CD4-positive, alpha-beta T cell treated with Interleukin-10 for 1 hour (primary cell): ENCODE results near the gene MAP1A.
A peak's percentile ranks its signal among the peaks of the same experiment; 100 is the strongest.

Experiments
- DNase-seq: peaks from one replicate; pipeline ENCODE4 v3.0.0-alpha.2; 2020

Gene MAP1A

GRCh38 chr15:43511012-43511885 is 6.2 kb upstream of the MAP1A start:
- peak; percentile 30 for DNase-seq

DNA sequence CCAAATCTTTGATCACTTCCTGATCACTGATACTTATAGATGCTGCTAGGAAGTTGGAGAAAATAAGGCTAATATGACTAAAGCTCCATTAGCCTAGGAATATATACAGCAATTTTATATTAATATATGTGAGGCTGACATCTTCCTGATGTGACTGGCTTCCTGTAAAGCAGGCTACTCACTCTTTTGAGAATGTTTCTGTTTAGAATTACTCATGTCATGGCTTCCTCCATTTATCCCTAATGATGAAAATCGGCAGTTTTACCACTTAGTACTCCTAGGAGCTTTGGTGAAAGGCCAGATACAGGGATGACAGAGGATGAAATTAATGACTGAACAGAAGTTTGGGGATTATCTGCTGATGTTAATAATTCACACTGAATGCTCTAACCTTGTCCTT is 3.9 kb upstream of the MAP1A start:
- no peak for DNase-seq

- peak; percentile 57 for DNase-seq
These were observed 3.0 kb upstream of the MAP1A start for GRCh38 chr15:43514241-43515057.

- DNase-seq, result no peak
These were observed 1.7 kb upstream of the MAP1A start for GRCh38 chr15:43515741-43516140.

DNA sequence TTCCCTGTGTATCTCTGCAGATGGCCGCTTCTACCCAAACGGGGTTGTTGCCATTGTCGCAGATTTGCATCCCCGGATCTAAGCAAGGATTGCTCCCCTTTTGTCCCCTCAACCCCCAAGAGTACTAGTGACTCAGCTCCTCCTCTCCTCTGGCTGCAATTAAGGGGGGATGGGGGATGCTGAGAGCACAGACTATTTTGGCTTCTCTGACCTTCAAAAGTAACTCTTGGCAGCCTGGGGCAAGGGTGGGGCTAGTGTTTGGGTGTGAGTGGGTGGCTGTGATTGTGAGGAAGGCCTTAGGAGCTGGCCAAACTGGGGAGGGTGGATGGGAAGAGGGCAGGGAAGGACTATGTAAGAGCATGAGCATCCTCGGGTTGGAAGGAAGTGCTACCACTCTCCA is 1.2 kb upstream of the MAP1A start:
- DNase-seq, result no peak

- no peak for DNase-seq
These were observed 531 bp upstream of the MAP1A start for GRCh38 chr15:43516801-43517353.

DNA sequence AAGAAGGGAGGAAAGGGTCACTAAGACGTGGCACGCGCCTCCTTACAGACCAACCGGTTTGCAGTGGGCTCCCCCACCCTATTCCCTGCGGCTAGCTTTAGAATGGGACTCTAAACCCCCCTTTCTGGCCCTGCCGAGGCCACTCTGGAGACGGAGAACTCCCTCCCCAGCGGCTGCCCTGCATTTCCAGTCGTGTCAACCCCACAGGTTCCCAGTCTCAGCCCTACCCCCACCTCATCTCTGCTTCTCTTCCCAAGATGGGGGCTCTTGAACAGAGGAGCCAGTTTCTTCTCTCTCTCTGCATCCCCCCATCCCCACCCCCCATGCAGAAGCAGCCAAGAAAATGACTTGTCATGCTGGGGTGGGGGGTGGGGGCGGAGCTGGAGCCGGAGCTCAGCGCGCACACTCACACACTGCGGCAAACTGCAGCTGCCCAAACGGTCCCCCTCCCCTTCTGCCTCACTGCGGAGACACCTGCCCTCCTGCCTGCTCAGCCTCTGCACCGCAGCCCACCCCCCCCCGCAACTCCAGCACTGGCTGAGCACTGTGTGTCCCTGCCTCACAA is 871 bp downstream of the MAP1A start:
- peak; percentile 4 for DNase-seq

DNA sequence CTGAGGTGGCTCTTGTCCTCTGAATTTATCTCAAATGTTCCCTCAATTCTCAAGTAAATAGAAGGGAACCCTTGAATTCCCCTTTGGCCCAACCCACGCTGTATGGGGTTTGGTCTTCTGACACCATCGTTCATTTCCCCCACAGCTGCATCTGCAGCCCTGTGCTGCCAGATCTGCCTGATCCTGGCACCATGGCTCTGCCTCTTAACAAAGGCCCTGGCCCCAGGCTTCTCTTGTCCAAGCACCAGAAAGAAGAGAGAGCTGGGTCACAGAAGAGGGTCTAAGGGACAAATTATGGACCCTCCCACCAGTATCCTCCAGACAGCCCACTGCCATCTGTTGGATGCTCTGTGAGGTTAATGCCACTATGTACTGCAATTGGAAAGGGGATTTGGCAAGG is 1.8 kb downstream of the MAP1A start:
- DNase-seq, result no peak

- no peak for DNase-seq
These were observed 2.7 kb downstream of the MAP1A start for GRCh38 chr15:43520138-43520537.

- DNase-seq, result no peak
These were observed 4.0 kb downstream of the MAP1A start for GRCh38 chr15:43521419-43521818.

DNA sequence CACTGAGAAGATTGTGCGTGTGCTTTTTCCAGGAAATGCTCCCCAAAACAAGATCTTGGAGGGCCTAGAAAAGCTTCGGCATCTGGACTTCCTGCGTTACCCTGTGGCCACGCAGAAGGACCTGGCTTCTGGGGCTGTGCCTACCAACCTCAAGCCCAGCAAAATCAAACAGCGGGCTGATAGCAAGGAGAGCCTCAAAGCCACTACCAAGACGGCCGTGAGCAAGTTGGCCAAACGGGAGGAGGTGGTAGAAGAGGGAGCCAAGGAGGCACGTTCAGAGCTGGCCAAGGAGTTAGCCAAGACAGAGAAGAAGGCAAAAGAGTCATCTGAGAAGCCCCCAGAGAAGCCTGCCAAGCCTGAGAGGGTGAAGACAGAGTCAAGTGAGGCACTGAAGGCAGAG is 4.8 kb downstream of the MAP1A start:
- DNase-seq, result no peak

- DNase-seq, result no peak
These were observed 6.2 kb downstream of the MAP1A start for GRCh38 chr15:43523646-43524045.

- no peak for DNase-seq
These were observed 6.9 kb downstream of the MAP1A start for GRCh38 chr15:43524254-43524845.

DNA sequence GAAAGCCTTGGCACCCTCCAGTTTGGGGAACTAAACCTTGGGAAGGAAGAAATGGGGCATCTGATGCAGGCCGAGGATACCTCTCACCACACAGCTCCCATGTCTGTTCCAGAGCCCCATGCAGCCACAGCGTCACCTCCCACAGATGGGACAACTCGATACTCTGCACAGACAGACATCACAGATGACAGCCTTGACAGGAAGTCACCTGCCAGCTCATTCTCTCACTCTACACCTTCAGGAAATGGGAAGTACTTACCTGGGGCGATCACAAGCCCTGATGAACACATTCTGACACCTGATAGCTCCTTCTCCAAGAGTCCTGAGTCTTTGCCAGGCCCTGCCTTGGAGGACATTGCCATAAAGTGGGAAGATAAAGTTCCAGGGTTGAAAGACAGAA is 7.7 kb downstream of the MAP1A start:
- no peak for DNase-seq

GRCh38 chr15:43526261-43526930 is 9.0 kb downstream of the MAP1A start:
- DNase-seq, result no peak

- no peak for DNase-seq
These were observed 9.8 kb downstream of the MAP1A start for GRCh38 chr15:43527016-43527801.

- DNase-seq, result no peak
These were observed 10.6 kb downstream of the MAP1A start for GRCh38 chr15:43527802-43528541.

DNA sequence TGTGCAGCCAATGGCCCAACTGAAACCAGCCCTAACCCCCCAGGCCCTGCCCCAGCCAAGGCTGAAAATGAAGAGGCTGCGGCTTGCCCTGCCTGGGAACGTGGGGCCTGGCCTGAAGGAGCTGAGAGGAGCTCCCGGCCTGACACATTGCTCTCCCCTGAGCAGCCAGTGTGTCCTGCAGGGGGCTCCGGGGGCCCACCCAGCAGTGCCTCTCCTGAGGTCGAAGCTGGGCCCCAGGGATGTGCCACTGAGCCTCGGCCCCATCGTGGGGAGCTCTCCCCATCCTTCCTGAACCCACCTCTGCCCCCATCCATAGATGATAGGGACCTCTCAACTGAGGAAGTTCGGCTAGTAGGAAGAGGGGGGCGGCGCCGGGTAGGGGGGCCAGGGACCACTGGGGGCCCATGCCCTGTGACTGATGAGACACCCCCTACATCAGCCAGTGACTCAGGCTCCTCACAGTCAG is 11.2 kb downstream of the MAP1A start:
- no peak for DNase-seq

DNA sequence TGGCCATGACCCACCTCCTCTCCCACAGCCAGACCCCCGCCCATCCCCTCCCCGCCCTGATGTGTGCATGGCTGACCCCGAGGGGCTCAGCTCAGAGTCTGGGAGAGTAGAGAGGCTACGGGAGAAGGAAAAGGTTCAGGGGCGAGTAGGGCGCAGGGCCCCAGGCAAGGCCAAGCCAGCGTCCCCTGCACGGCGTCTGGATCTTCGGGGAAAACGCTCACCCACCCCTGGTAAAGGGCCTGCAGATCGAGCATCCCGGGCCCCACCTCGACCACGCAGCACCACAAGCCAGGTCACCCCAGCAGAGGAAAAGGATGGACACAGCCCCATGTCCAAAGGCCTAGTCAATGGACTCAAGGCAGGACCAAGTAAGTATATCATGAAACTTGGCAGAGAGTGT is 11.7 kb downstream of the MAP1A start:
- DNase-seq, result no peak

- DNase-seq, result no peak
These were observed 12.4 kb downstream of the MAP1A start for GRCh38 chr15:43529587-43530345.
